GM10266 (cell line): ENCODE data around the gene FBXO9.
A peak's percentile ranks its signal among the peaks of the same experiment; 100 is the strongest.

Experiments
- DNase-seq: peaks from one replicate; pipeline ENCODE4 v3.0.0; 2012; ENCODE audit errors: extremely low spot score
- CTCF ChIP-seq: IDR thresholded peaks from 2 replicates; pipeline ENCODE4 v1.5.1; 2012; ENCODE audit warnings: mild to moderate bottlenecking, low read depth; ENCODE audit not compliant: control insufficient read depth, insufficient read depth; ENCODE audit errors: missing control alignments

Gene FBXO9

DNA sequence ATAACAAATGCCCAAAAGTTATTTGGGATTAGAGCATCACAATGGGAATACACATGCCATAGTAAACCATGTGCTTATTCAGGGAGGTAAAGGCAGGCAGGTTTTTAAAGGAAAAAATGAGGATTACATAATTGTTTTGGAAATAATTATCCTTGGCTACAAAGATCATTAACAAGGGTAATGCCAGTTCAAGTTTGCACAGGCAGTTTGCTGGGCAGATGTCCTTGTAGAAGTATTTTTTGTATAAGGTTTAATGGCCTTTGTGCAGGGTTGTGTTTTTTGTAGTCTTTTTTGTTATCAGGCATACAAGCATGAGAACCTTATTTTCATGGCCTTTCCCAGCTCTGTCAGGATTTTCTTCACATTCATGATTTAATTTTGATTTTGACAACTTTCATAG, 24.7 kb downstream of the FBXO9 start:
- no peak for TF ChIP-seq CTCF
- no peak for DNase-seq

DNA sequence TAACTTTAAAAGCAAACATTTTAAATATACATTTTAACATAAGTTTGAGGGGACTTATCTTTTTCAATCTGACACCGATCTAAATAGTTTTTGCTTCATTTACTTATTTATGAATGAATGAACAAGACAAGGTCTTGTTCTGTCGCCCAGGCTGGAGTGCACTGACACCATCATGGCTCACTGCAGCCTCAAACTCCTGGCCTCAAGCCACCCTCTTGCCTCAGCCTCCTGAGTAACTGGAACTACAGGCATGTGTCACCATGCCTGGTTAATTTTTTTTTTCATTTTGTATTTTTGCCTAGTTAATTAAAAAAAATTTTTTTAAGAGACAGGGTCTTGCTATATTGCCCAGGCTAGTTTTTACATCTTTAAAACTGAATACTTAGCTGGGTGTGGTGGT, 25.4 kb downstream of the FBXO9 start:
- no peak for DNase-seq
- TF ChIP-seq CTCF: no peak

- DNase-seq: no peak
- no peak for TF ChIP-seq CTCF
Observed at GRCh38 chr6:53095270-53095669, 30.1 kb downstream of the FBXO9 start.

DNA sequence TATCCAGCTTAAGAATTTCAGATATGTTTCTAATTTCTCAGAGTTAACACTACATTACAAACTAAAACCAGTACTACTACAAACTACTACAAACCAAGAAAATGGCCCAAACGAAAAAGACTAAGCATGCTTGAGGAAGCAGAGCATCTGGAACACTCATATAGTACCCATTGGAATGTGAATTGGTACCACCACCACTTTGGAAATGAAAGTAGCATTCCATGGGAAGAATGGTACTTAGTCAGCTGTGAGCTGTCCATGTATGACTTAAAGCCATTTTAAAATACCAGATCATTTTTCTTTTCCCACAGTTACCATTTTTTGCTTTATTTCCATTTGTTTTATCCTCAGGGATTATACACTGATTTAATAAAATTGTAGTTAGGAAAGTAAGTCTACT, 30.5 kb downstream of the FBXO9 start:
- TF ChIP-seq CTCF: no peak
- no peak for DNase-seq

DNA sequence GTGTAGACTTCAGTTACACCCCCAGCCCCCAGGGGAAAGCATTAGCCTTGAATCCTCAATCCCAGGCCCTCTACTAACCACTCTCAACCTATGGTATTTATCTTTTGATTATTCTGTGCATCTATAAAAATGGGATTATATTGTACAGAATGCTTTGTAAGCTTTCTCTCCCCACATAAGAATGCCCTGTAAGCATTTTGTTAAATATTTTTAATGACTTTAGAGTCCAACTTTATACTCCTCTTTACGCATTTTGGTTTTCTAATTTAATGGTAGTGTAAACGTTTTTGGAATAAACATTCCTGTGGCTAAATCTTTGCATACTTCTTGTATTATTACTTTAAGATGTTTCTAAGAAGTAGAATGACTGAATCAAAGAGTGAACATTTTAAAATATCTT, 35.4 kb downstream of the FBXO9 start:
- no peak for TF ChIP-seq CTCF
- DNase-seq: no peak

- no peak for DNase-seq
- TF ChIP-seq CTCF: no peak
Observed at GRCh38 chr6:53101006-53101405, 35.8 kb downstream of the FBXO9 start.

GRCh38 chr6:53103993-53104675, 38.9 kb downstream of the FBXO9 start:
- no peak for DNase-seq
- TF ChIP-seq CTCF: peak; percentile 8
